ENCODE results near the gene BLMH.

DNA sequence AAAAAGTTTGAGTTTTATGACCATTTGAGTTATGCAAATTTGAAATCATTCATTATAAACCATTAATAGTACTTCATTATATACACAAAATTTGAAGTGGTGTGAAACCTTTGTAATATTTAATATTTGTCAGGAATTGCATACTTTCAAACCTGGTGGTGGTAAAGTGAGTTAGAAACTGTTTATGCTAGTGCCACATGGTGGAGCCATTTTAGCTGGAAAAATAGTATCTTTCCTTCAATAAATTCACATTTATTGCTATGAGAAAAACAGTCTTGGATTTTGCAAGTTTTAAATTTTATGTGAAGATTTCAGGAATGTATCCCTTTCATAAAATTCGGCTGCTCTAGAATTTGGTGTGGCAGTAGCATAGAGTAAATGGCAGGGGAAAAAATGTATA is 7.3 kb upstream of the BLMH start:
- no peak for TF ChIP-seq POLR2A (IDR thresholded peaks at IDR 0.05)
- TF ChIP-seq, protein P1, sequence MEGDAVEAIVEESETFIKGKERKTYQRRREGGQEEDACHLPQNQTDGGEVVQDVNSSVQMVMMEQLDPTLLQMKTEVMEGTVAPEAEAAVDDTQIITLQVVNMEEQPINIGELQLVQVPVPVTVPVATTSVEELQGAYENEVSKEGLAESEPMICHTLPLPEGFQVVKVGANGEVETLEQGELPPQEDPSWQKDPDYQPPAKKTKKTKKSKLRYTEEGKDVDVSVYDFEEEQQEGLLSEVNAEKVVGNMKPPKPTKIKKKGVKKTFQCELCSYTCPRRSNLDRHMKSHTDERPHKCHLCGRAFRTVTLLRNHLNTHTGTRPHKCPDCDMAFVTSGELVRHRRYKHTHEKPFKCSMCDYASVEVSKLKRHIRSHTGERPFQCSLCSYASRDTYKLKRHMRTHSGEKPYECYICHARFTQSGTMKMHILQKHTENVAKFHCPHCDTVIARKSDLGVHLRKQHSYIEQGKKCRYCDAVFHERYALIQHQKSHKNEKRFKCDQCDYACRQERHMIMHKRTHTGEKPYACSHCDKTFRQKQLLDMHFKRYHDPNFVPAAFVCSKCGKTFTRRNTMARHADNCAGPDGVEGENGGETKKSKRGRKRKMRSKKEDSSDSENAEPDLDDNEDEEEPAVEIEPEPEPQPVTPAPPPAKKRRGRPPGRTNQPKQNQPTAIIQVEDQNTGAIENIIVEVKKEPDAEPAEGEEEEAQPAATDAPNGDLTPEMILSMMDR (IDR thresholded peaks at IDR 0.05) = no peak
- TF ChIP-seq POLR2AphosphoS5 (IDR thresholded peaks at IDR 0.05) = no peak

Measured in suprapubic skin (tissue), 4 donors.